22Rv1 (cell line): ENCODE data around the gene CYP1B1.

ENCODE experiments used
- ZFX ChIP-seq: fragments of 450-650 bp; IDR thresholded peaks from 2 replicates; pipeline ENCODE4 v1.6.1; 2017; ENCODE audit warnings: antibody characterized with exemption, borderline replicate concordance
- TF ChIP-seq, protein P1 (sequence below): fragments of 450-650 bp; IDR thresholded peaks from 2 replicates; pipeline ENCODE4 v1.5.1; 2017; ENCODE audit warnings: mild to moderate bottlenecking

DNA sequence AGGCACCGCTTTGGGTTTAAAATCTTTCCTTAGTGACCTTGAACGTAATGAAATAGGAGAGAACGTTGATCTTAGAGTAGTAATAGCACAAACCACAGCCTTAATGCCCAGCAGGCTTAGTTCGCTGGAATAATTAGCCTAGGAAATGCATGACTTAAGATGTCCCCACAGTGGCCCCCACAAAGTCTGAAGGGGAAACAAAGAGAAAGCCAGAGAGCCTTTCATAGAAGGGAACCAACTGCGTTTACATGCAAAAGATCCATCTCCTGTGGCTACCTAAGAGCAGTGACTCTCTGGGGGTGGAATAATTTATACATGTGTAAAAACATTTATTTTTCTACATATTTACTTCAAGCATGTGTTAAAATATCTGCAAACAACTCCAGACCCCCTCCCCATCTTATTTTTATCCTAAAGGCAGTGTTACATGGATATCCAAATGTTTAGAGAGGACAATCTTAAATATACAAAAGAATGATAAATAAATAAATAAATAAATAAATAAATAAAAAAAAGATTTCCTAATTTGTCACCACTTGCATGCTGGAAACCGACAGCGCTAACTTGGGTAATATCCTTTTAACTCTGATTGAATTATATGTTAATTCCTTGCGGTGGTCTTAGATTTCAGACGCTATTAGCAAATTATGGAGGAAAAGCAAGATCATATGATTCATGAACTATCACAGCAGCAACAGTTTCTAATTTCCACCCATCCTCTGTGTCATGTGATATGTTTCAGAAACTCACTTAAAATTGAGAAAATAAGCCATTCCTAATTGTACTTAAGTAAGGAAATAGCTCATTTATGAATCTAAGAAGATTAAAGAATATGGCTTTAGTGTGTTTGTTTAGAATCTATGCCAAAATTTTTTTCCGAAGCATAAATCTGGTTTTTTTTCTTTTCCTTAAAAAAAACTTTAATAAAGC is 23.4 kb upstream of the CYP1B1 start:
- TF ChIP-seq, protein P1, sequence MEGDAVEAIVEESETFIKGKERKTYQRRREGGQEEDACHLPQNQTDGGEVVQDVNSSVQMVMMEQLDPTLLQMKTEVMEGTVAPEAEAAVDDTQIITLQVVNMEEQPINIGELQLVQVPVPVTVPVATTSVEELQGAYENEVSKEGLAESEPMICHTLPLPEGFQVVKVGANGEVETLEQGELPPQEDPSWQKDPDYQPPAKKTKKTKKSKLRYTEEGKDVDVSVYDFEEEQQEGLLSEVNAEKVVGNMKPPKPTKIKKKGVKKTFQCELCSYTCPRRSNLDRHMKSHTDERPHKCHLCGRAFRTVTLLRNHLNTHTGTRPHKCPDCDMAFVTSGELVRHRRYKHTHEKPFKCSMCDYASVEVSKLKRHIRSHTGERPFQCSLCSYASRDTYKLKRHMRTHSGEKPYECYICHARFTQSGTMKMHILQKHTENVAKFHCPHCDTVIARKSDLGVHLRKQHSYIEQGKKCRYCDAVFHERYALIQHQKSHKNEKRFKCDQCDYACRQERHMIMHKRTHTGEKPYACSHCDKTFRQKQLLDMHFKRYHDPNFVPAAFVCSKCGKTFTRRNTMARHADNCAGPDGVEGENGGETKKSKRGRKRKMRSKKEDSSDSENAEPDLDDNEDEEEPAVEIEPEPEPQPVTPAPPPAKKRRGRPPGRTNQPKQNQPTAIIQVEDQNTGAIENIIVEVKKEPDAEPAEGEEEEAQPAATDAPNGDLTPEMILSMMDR = no peak
- no peak for TF ChIP-seq ZFX
